SK-N-SH treated with all-trans-retinoic acid at 6 μM for 48 hours (cell line): ENCODE measurements around the gene MLXIP.
"Not testable (repeated sequence)": the region's sequence is repeated elsewhere in the genome, so short reads cannot be mapped to it uniquely, and the experiment has no call there.

Source experiments
- ARNTL ChIP-seq: fragments of 450-650 bp; formaldehyde crosslinking; IDR thresholded peaks from 2 replicates; pipeline ENCODE4 v1.5.0; 2020; ENCODE audit warnings: low read depth, mild to moderate bottlenecking, moderate library complexity, borderline replicate concordance
- BACH2 ChIP-seq: fragments of 250-450 bp; sonication (Bioruptor Pico); IDR thresholded peaks from 2 replicates; pipeline ENCODE4 v1.9.0; 2021; ENCODE audit warnings: mild to moderate bottlenecking, borderline replicate concordance
- CREB5 ChIP-seq: fragments of 250-450 bp; sonication (Bioruptor Pico); IDR thresholded peaks from 2 replicates; pipeline ENCODE4 v1.5.1; 2020; ENCODE audit warnings: low read depth, mild to moderate bottlenecking, moderate library complexity
- ESRRG ChIP-seq: fragments of 250-450 bp; sonication (Bioruptor Pico); IDR thresholded peaks from 2 replicates; pipeline ENCODE4 v1.6.1; 2021; ENCODE audit warnings: mild to moderate bottlenecking
- GLIS3 ChIP-seq: fragments of 250-450 bp; sonication (Bioruptor Pico); IDR thresholded peaks from 2 replicates; pipeline ENCODE4 v1.5.0; 2020; ENCODE audit warnings: mild to moderate bottlenecking, moderate library complexity
- OSR1 ChIP-seq: fragments of 250-450 bp; sonication (Bioruptor Pico); IDR thresholded peaks from 2 replicates; pipeline ENCODE4 v1.8.0; 2022; ENCODE audit warnings: moderate library complexity, mild to moderate bottlenecking, inconsistent platforms
- PATZ1 ChIP-seq: fragments of 250-450 bp; sonication (Bioruptor Pico); IDR thresholded peaks from 2 replicates; pipeline ENCODE4 v1.8.0; 2020; ENCODE audit warnings: mild to moderate bottlenecking, moderate library complexity, borderline replicate concordance
- POU6F1 ChIP-seq: fragments of 250-450 bp; sonication (Bioruptor Pico); IDR thresholded peaks from 2 replicates; pipeline ENCODE4 v1.8.0; 2021; ENCODE audit warnings: low read depth, mild to moderate bottlenecking, moderate library complexity, borderline replicate concordance
- PPARA ChIP-seq: fragments of 250-450 bp; sonication (Bioruptor Pico); IDR thresholded peaks from 2 replicates; pipeline ENCODE4 v1.5.0; 2020; ENCODE audit warnings: mild to moderate bottlenecking, borderline replicate concordance
- RARB ChIP-seq: fragments of 250-450 bp; sonication (Bioruptor Pico); IDR thresholded peaks from 2 replicates; pipeline ENCODE4 v1.8.0; 2021; ENCODE audit warnings: mild to moderate bottlenecking, moderate library complexity
- SNAI2 ChIP-seq: fragments of 250-450 bp; sonication (Bioruptor Pico); IDR thresholded peaks from 2 replicates; pipeline ENCODE4 v1.5.0; 2020; ENCODE audit warnings: mild to moderate bottlenecking, moderate library complexity
- ZFP3 ChIP-seq: fragments of 250-450 bp; sonication (Bioruptor Pico); IDR thresholded peaks from 2 replicates; pipeline ENCODE4 v1.5.0; 2020; ENCODE audit warnings: mild to moderate bottlenecking, moderate library complexity
- ZFP30 ChIP-seq: fragments of 450-650 bp; formaldehyde crosslinking; IDR thresholded peaks from 2 replicates; pipeline ENCODE4 v1.5.0; 2022; ENCODE audit warnings: mild to moderate bottlenecking, moderate library complexity
- ZNF70 ChIP-seq: fragments of 450-650 bp; formaldehyde crosslinking; IDR thresholded peaks from 2 replicates; pipeline ENCODE4 v1.5.0; 2020; ENCODE audit warnings: mild to moderate bottlenecking, moderate library complexity

- TF ChIP-seq ZFP30 (CRISPR knock-in tag); PPARA (CRISPR knock-in tag); PATZ1 (CRISPR knock-in tag); ARNTL (CRISPR knock-in tag); POU6F1 (CRISPR knock-in tag); GLIS3; RARB (CRISPR knock-in tag); ZNF70 (CRISPR knock-in tag); ZFP3 (CRISPR knock-in tag); SNAI2 (CRISPR knock-in tag); CREB5; BACH2 (CRISPR knock-in tag); ESRRG (CRISPR knock-in tag); OSR1: not testable (repeated sequence)
These were observed 97.9 kb downstream of the MLXIP start for GRCh38 chr12:122176473-122176872.
